Measurements from ENCODE around the gene TAF15.
A peak's percentile ranks its signal among the peaks of the same experiment; 100 is the strongest.

Gene TAF15

DNA sequence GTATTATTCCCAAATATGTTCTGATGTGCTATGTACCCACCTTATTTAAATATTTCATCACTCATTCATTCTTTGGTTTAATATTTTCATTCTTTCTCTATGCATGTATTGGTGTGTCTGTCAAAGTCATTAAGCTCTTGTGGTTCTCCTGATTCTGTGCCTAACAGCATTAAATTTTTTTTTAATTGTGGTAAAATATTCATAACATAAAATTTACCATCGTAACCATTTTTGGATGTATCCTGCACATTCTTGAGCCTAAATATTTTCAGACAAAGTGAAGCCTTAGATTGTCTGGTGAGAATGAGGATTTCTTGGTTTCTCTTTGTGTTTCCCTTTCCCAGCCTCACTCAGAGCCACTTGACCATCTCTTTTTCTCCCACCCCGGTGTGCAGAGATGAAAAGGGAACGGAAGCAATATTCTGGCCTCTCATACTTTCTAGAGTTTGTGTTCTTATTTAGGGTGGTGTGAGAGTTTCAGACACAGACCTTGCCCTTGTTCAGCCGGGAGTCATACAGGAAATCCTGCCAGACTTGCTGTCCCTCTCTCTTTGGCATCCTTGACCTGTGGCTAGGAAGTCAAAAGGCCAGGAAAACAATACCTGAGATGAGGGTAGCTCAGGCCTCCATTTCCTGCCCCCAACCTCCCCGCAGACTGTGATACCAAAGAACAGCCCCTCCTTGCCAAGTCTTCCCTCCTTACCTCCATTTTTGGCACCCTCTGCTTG, 66.0 kb downstream of the TAF15 start:
- DNase-seq: no peak

DNA sequence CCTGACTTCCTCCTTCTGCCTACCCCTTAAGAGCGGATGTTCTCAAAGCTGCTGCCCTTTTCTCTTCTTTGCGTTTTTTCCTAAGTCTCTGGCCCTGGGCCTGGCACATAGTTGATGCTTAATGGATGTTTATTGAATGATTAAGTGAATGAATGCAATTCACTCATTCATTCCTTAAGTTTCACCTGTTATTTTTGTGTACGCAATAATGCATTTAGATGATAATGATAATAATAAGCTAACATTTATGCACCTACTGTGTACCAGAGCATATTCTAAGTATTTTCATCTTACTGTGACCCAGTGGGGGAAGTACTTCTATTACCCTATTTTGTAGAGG, 66.5 kb downstream of the TAF15 start:
- DNase-seq: no peak

DNA sequence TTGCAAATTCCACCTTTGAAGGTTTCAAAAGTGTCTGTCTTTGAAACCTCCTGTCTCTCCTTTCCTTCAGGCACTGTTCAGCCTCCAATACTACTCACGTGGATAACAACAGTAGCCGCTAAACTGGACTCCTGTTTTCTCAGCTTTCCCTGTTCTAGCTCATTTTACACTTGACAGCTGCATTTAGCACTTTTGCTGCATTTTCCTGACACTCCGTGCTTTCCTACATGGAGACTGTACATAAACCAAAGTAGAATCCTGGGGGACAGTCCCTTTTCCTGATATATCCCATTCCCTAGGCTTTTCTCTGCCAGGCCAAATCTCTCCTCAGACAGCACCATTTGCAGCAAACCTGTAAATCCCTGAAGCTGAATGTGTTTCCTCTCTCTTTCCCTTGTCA, 67.2 kb downstream of the TAF15 start:
- no peak for DNase-seq

DNA sequence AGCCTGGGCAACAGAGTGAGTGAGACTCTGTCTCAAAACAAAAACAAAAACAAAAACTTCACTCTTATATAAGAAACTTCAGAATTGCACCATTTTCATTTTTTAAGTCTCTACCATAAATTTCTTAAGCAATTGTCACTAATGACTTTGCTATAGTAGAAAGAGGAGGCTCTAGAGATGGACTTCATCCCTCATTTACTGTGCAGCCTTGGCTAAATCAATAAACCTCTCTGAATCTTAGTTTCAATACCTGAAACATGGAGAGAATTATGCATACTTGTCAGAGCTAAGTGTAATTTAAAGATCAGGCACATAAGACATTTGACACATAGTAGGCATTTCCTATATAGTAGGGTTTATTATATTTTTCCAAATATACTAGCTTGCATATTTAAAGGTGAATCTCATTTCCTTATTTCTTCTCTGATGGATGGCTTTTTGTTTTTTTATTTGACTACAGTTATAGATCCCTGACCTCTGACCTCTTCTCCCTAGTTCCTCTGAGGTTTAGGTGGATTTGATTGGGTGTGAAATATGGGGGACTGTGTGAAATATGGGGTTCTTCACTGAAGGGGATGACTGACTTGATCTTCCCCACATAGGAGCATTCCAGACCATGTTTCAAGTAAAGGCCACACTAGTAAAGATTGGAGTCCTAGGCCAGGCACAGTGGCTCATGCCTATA, 68.2 kb downstream of the TAF15 start:
- DNase-seq: no peak

DNA sequence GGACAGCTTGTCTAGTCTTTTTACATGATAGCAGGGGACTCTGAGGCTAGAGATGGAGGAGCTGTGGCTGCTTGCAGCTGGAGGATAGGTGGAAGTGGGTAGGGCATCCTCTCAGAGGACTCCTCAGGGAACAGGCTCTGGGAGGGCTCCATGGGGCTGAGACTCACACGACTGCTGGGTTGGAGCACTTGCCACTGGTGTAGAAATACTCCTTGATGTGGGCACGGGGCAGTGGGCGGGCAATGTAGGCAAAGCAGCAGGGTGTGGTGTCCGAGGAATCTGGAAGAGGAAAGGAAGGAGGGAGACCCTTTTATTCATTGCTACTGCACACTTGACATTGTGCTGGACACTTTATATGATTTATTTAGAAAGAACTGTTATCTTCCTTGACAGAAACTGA, 69.1 kb downstream of the TAF15 start:
- DNase-seq: no peak

DNA sequence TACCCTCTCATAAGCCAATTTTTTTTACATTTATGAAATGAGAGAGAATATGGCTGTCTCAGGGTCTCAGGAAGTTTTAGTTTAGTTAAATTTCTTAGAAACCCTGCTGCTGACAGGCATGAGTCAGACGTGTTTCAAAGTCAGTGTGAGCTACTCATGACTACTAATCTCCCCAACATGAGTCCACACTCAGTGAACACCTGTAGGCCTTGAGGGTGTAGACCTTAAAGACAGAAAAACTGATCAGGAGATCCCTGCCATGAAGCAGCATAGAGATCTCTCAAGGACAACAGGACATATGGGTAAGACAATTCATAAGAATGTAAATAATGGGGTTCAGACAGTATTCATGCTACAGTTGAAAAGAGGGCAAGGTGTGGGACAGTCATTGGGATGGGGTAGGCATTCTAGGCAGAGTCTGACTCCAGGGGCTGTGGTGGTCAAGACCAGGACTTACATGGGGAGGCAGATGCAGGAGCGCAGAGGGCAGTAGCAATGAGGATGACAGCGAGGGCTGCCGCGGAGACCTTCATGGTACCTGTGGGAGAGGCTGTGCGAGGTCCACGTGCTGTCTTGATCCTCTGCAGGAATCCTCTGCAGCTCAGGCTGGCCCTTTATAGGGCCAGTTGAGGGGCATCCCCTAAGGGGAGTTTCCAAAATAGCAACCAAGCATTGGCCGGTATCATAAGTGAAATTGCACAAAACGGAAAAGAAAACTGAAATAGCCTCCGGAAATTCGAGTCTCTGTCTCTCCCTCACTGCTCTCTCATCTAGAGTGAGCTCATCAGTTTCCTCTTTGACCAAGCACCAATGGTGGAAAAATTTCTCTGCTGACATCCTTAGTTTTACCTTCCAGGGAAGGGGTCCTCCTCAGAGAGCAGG, 70.7 kb downstream of the TAF15 start, which contains the start of gene CCL5:
CCL5 (minus strand) TSS at position 588 of the 882 bp plus-strand sequence.
- no peak for DNase-seq

DNA sequence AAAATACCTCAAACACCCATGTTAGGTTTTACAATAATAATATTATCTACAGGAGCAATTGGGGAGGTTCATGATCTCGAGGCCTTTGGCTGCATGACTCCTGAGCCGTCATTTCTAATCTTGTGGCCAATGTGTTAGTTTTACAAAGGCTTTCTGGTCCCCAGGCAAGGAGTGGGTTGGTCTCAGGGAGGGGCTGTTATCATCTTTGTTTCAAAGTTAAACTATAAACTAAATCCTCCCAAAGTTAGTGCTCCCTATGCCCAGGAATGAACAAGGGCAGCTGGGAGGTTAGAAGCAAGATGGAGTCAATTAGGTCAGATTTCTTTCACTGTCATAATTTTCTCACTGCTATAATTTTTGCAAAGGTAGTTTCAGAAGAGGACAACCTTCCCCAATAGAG, 80.0 kb downstream of the TAF15 start:
- DNase-seq: no peak

DNA sequence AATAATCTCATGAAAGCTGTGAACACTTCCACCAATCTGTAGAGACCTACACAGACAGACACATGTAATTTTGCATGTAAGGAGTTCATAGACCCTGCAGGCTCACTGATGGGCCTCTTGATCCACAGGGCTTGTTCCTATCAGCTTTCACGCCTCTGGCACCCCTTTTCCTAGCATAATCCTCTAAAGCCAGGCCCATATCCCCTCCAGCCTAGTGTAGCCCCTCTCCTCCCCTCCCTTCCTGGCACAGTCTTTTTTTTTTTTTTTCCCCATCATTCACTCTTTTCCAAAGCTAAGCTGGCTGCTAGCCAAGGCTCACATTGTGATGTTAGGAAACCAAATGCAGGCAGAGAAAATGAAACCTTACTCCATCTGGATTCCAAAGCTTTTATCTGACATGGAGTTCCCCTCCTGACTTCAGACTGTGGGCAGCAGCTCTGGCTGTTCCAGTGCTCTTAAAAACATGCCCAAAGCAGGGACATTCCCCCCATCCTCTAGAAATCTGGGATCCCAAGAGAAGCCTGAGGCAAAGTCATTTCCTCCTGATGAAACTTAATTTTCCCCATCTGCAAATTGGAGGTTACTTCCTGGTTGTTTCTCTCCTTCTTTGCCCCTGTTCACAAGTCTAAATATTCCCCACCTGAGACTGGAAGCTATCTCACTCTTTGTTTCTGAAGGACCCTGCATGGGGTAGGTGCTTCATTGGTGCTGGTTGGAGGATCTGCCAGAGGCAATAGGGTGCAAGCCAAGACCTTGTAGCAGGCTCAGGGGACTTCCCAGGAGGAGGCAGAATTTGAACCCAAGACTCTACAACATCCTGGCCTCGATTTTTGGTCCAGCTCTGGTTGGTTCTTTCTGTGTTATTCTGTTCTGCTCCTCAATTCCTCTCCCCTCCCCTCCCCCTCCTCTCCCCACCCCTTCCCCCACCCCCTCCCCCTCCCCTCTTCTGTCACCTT, 80.8 kb downstream of the TAF15 start:
- DNase-seq: peak; percentile 61

DNA sequence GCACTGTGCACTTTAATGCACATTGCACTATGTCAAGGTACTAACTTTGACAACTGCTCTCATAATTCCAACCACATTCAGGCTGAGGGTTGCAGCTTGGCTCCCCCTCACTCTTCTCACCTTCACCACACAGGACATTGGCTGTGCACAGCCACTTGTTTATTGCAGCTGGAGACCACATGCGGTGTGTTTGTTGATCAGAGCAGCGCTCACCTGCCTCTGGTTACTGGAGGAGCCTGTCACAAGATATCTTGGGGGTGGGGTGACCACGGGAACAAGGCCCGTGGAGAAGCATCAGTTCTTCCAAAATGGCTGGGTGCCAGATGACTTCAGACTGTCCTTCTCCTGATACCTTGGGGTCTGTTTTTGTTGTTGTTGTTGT, 81.5 kb downstream of the TAF15 start:
- no peak for DNase-seq

DNA sequence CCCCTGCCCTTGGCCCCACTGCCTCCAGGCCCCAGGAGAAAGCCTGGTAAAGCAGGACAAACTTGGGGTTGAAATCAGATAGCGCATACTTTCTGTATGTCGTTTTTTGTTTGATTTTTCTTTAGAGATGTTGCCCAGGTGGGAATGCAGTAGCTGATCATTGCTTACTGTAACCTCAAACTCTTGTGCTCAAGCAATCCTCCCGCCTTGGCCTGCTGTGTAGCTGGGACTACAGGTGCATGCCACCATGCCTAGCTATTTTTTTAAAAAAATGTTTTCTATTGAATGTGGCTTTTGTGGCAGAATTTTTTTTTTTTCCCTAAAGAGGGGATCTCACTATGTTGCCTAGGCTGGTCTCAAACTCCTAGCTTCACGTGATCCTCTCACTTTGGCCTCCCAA, 82.0 kb downstream of the TAF15 start:
- no peak for DNase-seq

DNA sequence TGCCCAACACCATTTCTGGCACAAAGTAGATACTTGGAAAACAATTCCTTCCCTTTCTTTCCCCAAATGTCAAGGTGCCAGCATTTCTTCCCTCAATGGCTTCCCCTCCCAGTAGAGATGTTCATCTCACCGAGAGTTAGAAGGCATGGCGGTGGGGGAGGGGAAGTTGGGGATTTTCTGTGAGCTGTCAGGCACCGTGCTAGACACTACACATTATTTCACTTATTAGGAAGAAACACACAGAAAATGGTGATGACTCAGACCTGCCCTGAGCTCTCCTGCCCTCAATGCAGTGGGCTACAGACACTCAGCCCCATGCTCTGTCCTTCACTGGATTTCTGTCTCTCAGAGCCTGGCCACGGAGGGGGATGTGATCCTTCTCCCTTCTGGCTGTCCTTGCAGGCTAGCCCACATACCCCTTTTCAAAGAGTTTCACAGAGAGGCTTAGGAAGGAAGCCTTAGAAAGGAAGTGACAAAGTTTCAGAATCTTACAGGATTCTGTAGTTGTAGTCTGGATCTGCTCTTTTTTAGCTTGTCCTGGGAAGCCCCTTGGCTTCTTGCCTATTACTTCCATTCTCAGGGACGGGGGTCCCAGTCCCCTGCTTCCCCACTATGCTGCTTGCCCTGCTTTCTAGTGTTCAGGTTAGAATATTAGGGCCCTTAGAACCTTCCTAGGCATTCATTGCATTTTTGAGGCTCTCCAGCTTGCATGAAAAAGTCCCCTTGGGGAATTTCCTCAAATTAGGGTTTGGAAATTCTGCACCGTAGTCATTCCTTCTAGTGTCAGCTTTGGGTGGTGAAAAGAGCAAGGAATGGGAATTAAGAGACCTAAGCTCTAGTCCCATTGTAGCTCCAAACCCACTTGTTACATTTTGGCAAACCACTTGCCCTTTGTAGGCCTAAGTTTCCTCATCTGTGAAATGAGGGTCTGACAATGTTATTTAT, 83.1 kb downstream of the TAF15 start:
- DNase-seq: peak; percentile 39

DNA sequence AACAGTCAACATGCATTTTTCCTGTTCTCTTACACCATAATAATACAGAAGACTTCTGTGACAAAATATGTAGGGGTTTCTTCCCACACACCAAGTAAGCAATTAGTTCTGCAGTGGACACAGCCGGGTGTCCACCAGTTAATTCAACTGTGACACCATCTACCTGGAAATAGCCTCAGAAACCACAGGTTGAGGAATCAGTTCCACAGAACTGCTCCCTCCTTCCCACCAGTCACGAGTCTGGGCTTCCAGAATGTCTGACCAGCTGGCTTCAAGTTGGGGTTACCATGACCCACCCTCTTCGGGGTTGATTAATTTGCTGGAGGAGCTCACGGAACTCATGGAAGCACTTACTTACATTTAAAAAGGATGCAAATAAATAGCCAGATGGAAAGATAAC, 84.5 kb downstream of the TAF15 start:
- no peak for DNase-seq

DNA sequence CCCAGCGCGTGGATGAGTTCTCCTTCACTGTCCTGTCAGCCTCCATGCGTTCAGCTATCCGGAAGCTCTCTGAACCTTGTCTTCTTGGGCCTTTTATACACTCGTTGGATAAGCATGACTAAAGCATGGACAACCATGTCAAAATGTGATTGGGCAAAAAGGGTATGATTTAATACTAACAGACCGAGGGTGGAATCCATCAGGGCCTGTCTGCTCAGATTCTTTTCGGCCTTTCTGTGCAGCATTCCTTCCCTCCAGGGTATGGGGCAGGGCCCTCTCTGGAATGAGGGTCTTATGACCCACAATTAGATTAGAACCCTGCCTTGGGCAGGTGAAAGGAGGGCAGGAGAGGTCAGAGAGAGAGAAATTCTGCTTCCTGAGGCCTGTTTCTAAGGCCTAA, 84.9 kb downstream of the TAF15 start:
- no peak for DNase-seq

DNA sequence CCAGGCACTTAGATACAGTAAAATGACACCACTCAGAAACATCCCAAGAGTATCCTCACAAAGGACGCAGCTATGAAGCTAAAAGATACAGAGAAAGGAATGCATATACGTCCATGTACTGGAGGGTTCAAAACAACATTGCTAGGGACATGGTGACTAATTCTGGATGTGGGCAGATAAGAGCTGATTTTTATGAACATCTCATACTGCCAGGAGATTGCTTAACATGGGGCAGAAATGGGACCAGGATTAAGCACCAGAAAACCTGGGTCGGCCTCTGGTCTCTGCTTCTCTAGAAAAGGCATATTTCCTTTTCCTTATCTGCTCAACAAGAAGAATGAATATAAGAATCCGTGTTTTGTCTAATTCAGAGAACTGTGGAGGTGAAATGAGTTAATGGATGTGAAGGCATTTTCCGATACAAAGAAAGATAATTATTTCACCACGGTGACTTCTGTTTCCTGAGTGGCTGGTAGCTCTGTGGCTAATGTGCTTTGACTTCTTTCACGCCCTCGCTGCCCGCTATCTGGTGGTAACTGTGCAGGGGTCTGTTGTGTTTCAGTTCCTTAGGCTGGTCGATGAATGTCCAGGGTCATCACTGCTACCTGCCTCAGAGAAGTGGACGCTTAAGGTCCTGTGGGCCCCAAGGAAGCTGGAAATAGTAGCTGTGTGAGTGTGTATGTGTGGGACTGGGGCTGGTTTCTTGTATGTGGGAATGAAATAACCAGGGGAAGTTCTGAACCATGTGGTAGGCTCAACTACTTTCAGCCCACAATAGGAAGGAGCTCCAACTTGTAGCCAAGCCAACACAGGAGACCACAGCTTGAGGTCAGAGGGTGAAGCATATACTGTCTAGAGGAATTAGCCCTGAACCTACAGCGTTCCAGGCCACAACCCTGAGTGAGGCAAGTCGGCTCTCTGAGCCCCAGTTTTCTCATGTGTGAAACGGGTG, 86.6 kb downstream of the TAF15 start:
- DNase-seq: peak; percentile 11
